Esophagus muscularis mucosa (tissue), 4 donors: ENCODE data around the gene ACBD4.

Experiments
- EP300 ChIP-seq: sonication (generic); formaldehyde crosslinking; IDR thresholded peaks from one replicate; pipeline ENCODE4 v1.6.1; 2017; ENCODE audit warnings: antibody characterized with exemption
- POLR2A ChIP-seq: fragments of 450-650 bp; IDR thresholded peaks from one replicate; pipeline ENCODE4 v1.6.1; 2017; ENCODE audit warnings: antibody characterized with exemption, moderate library complexity, mild to moderate bottlenecking, low read depth
- POLR2AphosphoS5 ChIP-seq, 2 donors: sonication (generic); formaldehyde crosslinking; IDR thresholded peaks; one replicate each; pipeline ENCODE4 v1.6.1; 2017; ENCODE audit warnings: antibody characterized with exemption in 2 of 2
- TF ChIP-seq, protein P1 (sequence below), 3 experiments: fragments of 200-600 bp in 2 of 3; fragments of 450-650 bp in 1 of 3; sonication (generic) in 2 of 3; IDR thresholded peaks; one replicate each; pipeline ENCODE4 v1.5.1; 2017 to 2019; ENCODE audit warnings: antibody characterized with exemption in 3 of 3, mild to moderate bottlenecking in 2 of 3, moderate library complexity in 1 of 3

DNA sequence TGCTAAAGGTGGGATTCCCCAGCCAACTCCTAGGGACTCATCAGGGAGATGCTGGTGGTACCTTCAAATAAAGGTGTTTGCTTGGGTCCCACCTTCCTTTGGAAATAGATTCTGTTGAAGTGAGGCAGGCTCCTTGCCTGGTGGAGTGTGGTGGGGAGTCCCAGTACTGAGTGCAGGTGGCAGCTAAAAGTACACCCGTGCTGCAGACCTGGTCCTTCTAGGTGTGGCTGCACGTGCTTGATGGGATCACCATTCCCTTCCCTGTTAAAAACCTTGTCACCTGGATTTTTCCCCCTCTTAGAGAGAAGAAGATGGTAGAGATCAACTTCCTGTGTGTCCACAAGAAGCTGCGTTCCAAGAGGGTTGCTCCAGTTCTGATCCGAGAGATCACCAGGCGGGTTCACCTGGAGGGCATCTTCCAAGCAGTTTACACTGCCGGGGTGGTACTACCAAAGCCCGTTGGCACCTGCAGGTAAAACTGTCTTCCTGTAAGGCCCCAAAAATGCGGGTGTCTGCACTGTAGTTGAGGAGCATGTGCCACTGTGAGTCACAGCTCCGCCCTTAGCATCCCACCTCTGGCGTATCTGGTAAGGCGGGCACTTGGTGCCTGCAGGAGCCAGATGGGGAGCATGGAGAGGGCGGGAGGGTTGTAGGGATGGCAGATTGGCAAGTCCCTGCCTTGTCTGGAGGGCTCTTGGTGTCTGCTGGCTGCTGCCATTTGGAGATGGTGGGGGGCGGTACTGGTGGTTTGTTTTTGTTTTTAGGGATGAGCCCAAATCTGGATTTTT is 37.2 kb upstream of the ACBD4 start:
- TF ChIP-seq POLR2A: no peak
- TF ChIP-seq, protein P1, sequence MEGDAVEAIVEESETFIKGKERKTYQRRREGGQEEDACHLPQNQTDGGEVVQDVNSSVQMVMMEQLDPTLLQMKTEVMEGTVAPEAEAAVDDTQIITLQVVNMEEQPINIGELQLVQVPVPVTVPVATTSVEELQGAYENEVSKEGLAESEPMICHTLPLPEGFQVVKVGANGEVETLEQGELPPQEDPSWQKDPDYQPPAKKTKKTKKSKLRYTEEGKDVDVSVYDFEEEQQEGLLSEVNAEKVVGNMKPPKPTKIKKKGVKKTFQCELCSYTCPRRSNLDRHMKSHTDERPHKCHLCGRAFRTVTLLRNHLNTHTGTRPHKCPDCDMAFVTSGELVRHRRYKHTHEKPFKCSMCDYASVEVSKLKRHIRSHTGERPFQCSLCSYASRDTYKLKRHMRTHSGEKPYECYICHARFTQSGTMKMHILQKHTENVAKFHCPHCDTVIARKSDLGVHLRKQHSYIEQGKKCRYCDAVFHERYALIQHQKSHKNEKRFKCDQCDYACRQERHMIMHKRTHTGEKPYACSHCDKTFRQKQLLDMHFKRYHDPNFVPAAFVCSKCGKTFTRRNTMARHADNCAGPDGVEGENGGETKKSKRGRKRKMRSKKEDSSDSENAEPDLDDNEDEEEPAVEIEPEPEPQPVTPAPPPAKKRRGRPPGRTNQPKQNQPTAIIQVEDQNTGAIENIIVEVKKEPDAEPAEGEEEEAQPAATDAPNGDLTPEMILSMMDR (IDR thresholded peaks at IDR 0.05): no peak
- TF ChIP-seq EP300: no peak
- no peak for TF ChIP-seq POLR2AphosphoS5 (IDR thresholded peaks at IDR 0.05)
